ENCODE data around the gene PPP1CA. TPM values are rescaled to one million over a fixed set of nuclear protein-coding genes. Genes with fewer than 3 reads are reported as not detected.

PPP1CA gene
- total RNA-seq, 4 donors from 2014 or later, result 91.9 to 110 (median 97.6) TPM

- DNase-seq (ENCODE audit: low spot score) (no peak), ATAC-seq (ENCODE audit: low FRiP score) (peak; percentile 15)
- TF ChIP-seq CTCF (IDR thresholded peaks at IDR 0.05), result no peak
Measured at GRCh38 chr11:67372993-67373647, 28.5 kb downstream of the PPP1CA start, which contains the start of gene CLCF1. CLCF1 (minus strand) TSS chr11:67373598; CDS start chr11:67373539, 59 bp downstream.

- ATAC-seq (ENCODE audit: low FRiP score), result no peak
- TF ChIP-seq CTCF (IDR thresholded peaks at IDR 0.05), result no peak
- DNase-seq (ENCODE audit: low spot score), result no peak
Measured at GRCh38 chr11:67372321-67372992, 29.2 kb downstream of the PPP1CA start.

GRCh38 chr11:67371911-67372320, 29.7 kb downstream of the PPP1CA start:
- ATAC-seq (ENCODE audit: low FRiP score), result no peak
- TF ChIP-seq CTCF (IDR thresholded peaks at IDR 0.05), result no peak
- DNase-seq (ENCODE audit: low spot score), result no peak

GRCh38 chr11:67371189-67371910, 30.3 kb downstream of the PPP1CA start:
- ATAC-seq (ENCODE audit: low FRiP score) (no peak), DNase-seq (ENCODE audit: low spot score) (no peak)
- peak in 1 of 3 donors; percentile 7 for TF ChIP-seq CTCF (IDR thresholded peaks at IDR 0.05)

- DNase-seq (ENCODE audit: low spot score) (no peak), ATAC-seq (ENCODE audit: low FRiP score) (no peak)
- TF ChIP-seq CTCF (IDR thresholded peaks at IDR 0.05), result no peak
Measured at GRCh38 chr11:67370351-67371076, 31.1 kb downstream of the PPP1CA start.

GRCh38 chr11:67369801-67370284, 31.8 kb downstream of the PPP1CA start:
- no peak for DNase-seq (ENCODE audit: low spot score)
- no peak for ATAC-seq (ENCODE audit: low FRiP score)
- no peak for TF ChIP-seq CTCF (IDR thresholded peaks at IDR 0.05)

Measured in omental fat pad (tissue), 4 donors.